A673 (cell line): ENCODE data around the gene NES. TPM values are rescaled to one million over a fixed set of nuclear protein-coding genes. Genes with fewer than 3 reads are reported as not detected.

ENCODE experiments used
- BruUV-seq: library from RNA; stranded (reverse); fragments of 400-500 nt; replicated peaks from 2 replicates; lab custom pipeline; 2021; lab: Mats Ljungman, UMichigan
- CTCF ChIA-PET: fragments of 300-600 bp; sonication (Branson Sonifier 250); formaldehyde crosslinking; loops from one replicate; lab custom pipeline; 2022; ENCODE audit warnings: antibody characterized with exemption; lab: Charles Lee
- POLR2A ChIA-PET: fragments of 300-600 bp; sonication (Branson Sonifier 250); formaldehyde crosslinking; loops from one replicate; lab custom pipeline; 2022; ENCODE audit warnings: antibody characterized with exemption; ENCODE audit not compliant: low non-redundant PET; lab: Charles Lee
- DNase-seq: peaks from one replicate; pipeline ENCODE4 v3.0.0-alpha.2; 2015; ENCODE audit warnings: low spot score
- H3K27ac ChIP-seq: fragments of 200-600 bp; sonication (generic); 2 replicates; pipeline ENCODE4 v1.5.1; 2016; ENCODE audit warnings: mixed run types, low read depth, mild to moderate bottlenecking, mixed read lengths, antibody characterized with exemption, low read length; ENCODE audit not compliant: poor library complexity, severe bottlenecking
- H3K27me3 ChIP-seq: fragments of 200-600 bp; sonication (generic); replicated peaks from 2 replicates; pipeline ENCODE4 v1.6.1; 2017; ENCODE audit warnings: mixed run types, low read depth, mild to moderate bottlenecking, mixed read lengths, antibody characterized with exemption, low read length; ENCODE audit not compliant: insufficient read depth, poor library complexity
- H3K36me3 ChIP-seq: fragments of 200-600 bp; sonication (generic); 2 replicates; pipeline ENCODE4 v1.6.1; 2016; ENCODE audit warnings: mixed run types, mild to moderate bottlenecking, mixed read lengths, antibody characterized with exemption, low read length; ENCODE audit not compliant: insufficient read depth, poor library complexity, severe bottlenecking
- H3K4me1 ChIP-seq: fragments of 200-600 bp; sonication (generic); 2 replicates; pipeline ENCODE4 v1.6.1; 2017; ENCODE audit warnings: mixed run types, mild to moderate bottlenecking, mixed read lengths, antibody characterized with exemption, low read length; ENCODE audit not compliant: insufficient read depth, poor library complexity, severe bottlenecking
- H3K4me3 ChIP-seq: fragments of 200-600 bp; sonication (generic); 2 replicates; pipeline ENCODE4 v1.5.1; 2016; ENCODE audit warnings: low read depth, mixed run types, mild to moderate bottlenecking, mixed read lengths, low read length; ENCODE audit not compliant: poor library complexity, severe bottlenecking
- H3K9me3 ChIP-seq: fragments of 200-600 bp; sonication (generic); 2 replicates; pipeline ENCODE4 v1.6.1; 2016; ENCODE audit warnings: mixed run types, low read depth, mild to moderate bottlenecking, mixed read lengths, antibody characterized with exemption, low read length; ENCODE audit not compliant: poor library complexity, severe bottlenecking
- CTCF ChIP-seq: fragments of 300-800, 200-600 bp; sonication (generic); conservative IDR thresholded peaks from 2 replicates; pipeline ENCODE4 v1.5.1; 2017; ENCODE audit warnings: low read depth, mild to moderate bottlenecking, antibody characterized with exemption, low read length, moderate library complexity, mixed read lengths
- EZH2 ChIP-seq: fragments of 200-600 bp; sonication (generic); IDR thresholded peaks from 2 replicates; pipeline ENCODE4 v1.6.1; 2017; ENCODE audit warnings: borderline replicate concordance, low read depth, mild to moderate bottlenecking, mixed read lengths, antibody characterized with exemption, low read length; ENCODE audit not compliant: poor library complexity, severe bottlenecking
- intact Hi-C: fragments of 100-400 bp; cut with micrococcal nuclease; formaldehyde crosslinking; loops from one replicate; pipeline ENCODE4 v1.10.0; 2022; ENCODE audit not compliant: unreplicated experiment
- total RNA-seq: library from RNA; stranded (reverse); gene quantifications from 2 replicates; pipeline ENCODE4 v1.2.3, GENCODE V29; 2021

The NES gene
- total RNA-seq, 1 experiment from 2014 or later = 8.7 TPM

DNA sequence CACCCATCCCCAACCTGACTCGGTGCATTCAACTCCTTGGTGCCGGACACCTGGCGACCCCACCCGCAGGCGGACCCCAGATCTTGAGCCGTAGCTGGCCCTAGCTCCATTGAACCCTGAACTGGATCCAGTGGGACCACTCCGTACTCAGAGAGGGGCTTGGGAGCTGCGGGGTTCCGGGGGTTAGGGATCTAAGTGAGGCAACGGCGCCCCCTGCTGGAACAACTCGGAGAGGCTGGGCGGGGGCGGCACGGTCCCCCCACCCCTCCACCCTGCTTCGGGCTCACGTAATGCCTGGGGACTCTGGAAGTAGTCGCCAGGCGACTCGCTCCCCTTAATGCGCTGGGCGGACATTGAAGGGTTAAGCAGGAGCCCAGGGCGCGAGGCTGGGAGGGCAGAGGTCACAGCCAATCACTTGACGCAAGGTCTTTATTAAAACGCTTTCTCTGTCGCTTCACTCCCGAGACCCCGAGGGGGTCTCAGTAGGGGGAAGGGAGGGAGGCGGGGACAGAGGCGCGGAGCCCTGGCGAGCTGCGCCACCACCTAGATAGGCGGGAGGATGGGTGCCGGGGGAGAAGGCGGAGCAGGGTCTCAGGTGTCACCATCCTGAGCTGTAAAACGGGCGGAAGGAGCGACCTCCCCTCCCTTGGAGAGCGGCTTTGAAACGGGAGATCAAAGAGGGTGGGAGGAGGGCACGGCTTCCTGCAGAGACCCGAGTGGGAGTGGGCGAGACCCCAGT, 28.9 kb upstream of the NES start:
- peaks cover 34% of the 10 kb centered on the region for H3K4me1 ChIP-seq
- DNase-seq = peak; percentile 77
- peaks cover 5% of the 10 kb centered on the region for H3K27me3 ChIP-seq
- no peak overlapping the region for H3K27ac ChIP-seq
- CTCF ChIA-PET = interaction anchor here (0.8 to 4.2 kb wide), 9 partner anchors 15 to 205 kb away, joined by 3 to 48 read pairs (median 4); partner anchors contain the start of gene NTRK1
- no peaks in the 10 kb centered on the region for H3K36me3 ChIP-seq
- H3K9me3 ChIP-seq = no peaks in the 10 kb centered on the region
- TF ChIP-seq CTCF = peak; percentile 91
- TF ChIP-seq EZH2 = no peak
- POLR2A ChIA-PET = no interaction called here
- peak overlapping the region; percentile 42 for H3K4me3 ChIP-seq
- no TSS peak for BruUV-seq
- intact Hi-C loops = loop anchor here (1.0 kb wide), 1 partner anchor 17 kb away; no protein-coding TSS in a partner anchor

- Histone ChIP-seq H3K27me3 (peaks cover 5% of the 10 kb centered on the region), H3K4me1 (peaks cover 34% of the 10 kb centered on the region), H3K27ac (no peak within 1 kb of the TSS), H3K9me3 (no peaks in the 10 kb centered on the region), H3K4me3 (peak within 1 kb of the TSS; percentile 42), H3K36me3 (no peaks in the 10 kb centered on the region)
- peak; percentile 53 for DNase-seq
- TF ChIP-seq EZH2 = no peak
- TF ChIP-seq CTCF = no peak
- POLR2A ChIA-PET = no interaction called here
- no TSS peak for BruUV-seq
- CTCF ChIA-PET = interaction anchor here (0.6 to 4.2 kb wide), 9 partner anchors 14 to 205 kb away, joined by 3 to 48 read pairs (median 4); partner anchors contain the start of gene NTRK1
- intact Hi-C loops = loop anchor here (1.0 kb wide), 1 partner anchor 16 kb away; no protein-coding TSS in a partner anchor
Observed at GRCh38 chr1:156705321-156705917, 28.2 kb upstream of the NES start, which contains the start of gene CRABP2. CRABP2 (minus strand) TSS chr1:156705583; CDS start chr1:156705446, 137 bp downstream.

DNA sequence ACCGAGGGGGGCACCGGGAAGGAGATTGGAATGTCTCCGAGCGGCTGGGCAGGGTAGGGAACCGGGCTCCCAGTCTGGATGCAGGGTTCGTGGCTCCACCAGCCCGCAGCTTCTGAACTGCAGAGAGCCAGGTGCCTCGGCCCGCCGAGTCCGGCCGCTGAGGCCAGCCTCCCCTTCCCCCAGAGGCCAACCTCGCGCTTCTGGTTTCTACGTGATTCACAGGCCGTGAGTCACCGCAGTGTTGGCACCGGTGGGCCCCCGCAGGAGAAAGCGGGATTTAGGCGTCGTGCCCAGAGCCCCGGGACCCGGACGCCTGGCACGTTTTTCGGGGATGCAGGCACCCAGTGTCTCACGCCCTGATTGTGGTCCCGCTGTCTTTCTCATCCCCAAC, 27.7 kb upstream of the NES start:
- no TSS peak for BruUV-seq

More for the DNA sequence above, 27.7 kb upstream of the NES start:
- TF ChIP-seq EZH2 = no peak
- no peak for TF ChIP-seq CTCF
- POLR2A ChIA-PET = no interaction called here
- H3K4me3 ChIP-seq = peak overlapping the region; percentile 42
- no peaks in the 10 kb centered on the region for H3K36me3 ChIP-seq
- H3K9me3 ChIP-seq = no peaks in the 10 kb centered on the region
- H3K27me3 ChIP-seq = peaks cover 5% of the 10 kb centered on the region
- no peak overlapping the region for H3K27ac ChIP-seq
- DNase-seq = no peak
- peaks cover 34% of the 10 kb centered on the region for H3K4me1 ChIP-seq
- intact Hi-C loops = loop anchor here (1.0 kb wide), 1 partner anchor 16 kb away; no protein-coding TSS in a partner anchor
- CTCF ChIA-PET = interaction anchor here (0.6 to 4.2 kb wide), 3 partner anchors 16 to 85 kb away, joined by 3 to 48 read pairs (median 3); no protein-coding TSS in a partner anchor
